M059J (cell line): ENCODE measurements around the gene RPS2. TPM values are rescaled to one million over a fixed set of nuclear protein-coding genes. Genes with fewer than 3 reads are reported as not detected.
"Not testable (repeated sequence)": the region's sequence is repeated elsewhere in the genome, so short reads cannot be mapped to it uniquely, and the experiment has no call there.

Experiments used
- DNase-seq: peaks from one replicate; pipeline ENCODE4 v3.0.0-alpha.2; 2012; ENCODE audit warnings: low read depth
- total RNA-seq: library from RNA; depleted of rRNA; stranded (reverse); fragments of >200 nt; shearing (Covaris generic); gene quantifications from 2 replicates; pipeline ENCODE4 v1.2.3, GENCODE V29; 2014; rRNA removed

The RPS2 gene
- total RNA-seq = 1,628 and 1,651 TPM in 2 replicates

- peak; percentile 97 for DNase-seq
Observed at GRCh38 chr16:1964506-1965395, at the start of gene RPS2. Gene RPS2 (minus strand): TSS chr16:1964826. CDS start chr16:1964625, 201 bp downstream.

GRCh38 chr16:2013527-2013926, 48.9 kb upstream of the RPS2 start:
- DNase-seq = no peak

- DNase-seq = not testable (repeated sequence)
Observed at GRCh38 chr16:2011726-2012125, 47.1 kb upstream of the RPS2 start.

GRCh38 chr16:2009791-2010510, 45.3 kb upstream of the RPS2 start, which contains the start of gene ZNF598:
Gene ZNF598 (minus strand): TSS chr16:2009821.
- DNase-seq = peak; percentile 88

GRCh38 chr16:2009164-2009711, 44.6 kb upstream of the RPS2 start:
- DNase-seq = no peak

- no peak for DNase-seq
Observed at GRCh38 chr16:2008631-2009163, 44.1 kb upstream of the RPS2 start.

- no peak for DNase-seq
Observed at GRCh38 chr16:2008009-2008526, 43.4 kb upstream of the RPS2 start.

- DNase-seq = no peak
Observed at GRCh38 chr16:2007081-2007836, 42.6 kb upstream of the RPS2 start.

GRCh38 chr16:2006317-2006716, 41.7 kb upstream of the RPS2 start:
- DNase-seq = no peak

GRCh38 chr16:2005646-2006045, 41.0 kb upstream of the RPS2 start:
- DNase-seq = no peak

- no peak for DNase-seq
Observed at GRCh38 chr16:2004795-2005517, 40.3 kb upstream of the RPS2 start.

GRCh38 chr16:2003827-2004641, 39.4 kb upstream of the RPS2 start:
- peak; percentile 51 for DNase-seq

- no peak for DNase-seq
Observed at GRCh38 chr16:2003231-2003826, 38.7 kb upstream of the RPS2 start.

- DNase-seq = no peak
Observed at GRCh38 chr16:2002406-2003230, 38.0 kb upstream of the RPS2 start.

GRCh38 chr16:2001456-2002355, 37.1 kb upstream of the RPS2 start:
- DNase-seq = no peak

- DNase-seq = no peak
Observed at GRCh38 chr16:2001035-2001434, 36.4 kb upstream of the RPS2 start.

- DNase-seq = no peak
Observed at GRCh38 chr16:1999866-2000514, 35.4 kb upstream of the RPS2 start.
